Erythroblast (primary cell): ENCODE measurements around the gene SATB2.

Experiments used
- GATA1 ChIP-seq: IDR thresholded peaks from 2 replicates; pipeline ENCODE4 v1.6.1; 2011; ENCODE audit warnings: low read depth, mild to moderate bottlenecking, control low read depth, low read length, moderate library complexity
- POLR2A ChIP-seq: IDR thresholded peaks from 2 replicates; pipeline ENCODE4 v1.6.1; 2011; ENCODE audit warnings: mild to moderate bottlenecking, low read length

DNA sequence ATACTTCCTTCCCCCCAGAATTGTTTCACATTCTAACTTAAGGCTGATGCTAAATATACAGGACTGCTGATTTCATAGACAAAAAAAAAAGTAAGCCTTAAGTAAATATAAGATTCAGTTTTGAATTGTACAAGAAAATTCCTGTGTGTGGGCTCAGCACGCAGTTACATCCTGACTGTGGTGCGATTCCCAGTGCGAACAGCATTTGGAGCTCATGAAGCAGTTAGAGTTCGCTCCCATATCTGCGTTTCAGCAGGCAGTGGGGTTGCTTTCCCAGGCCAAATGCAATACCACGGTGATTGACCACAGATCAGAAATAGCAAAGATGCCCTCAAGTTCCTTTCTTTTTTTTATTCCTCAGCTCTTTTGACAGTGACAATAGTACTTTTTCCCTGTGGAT is 75.6 kb downstream of the SATB2 start:
- TF ChIP-seq POLR2A (no peak), GATA1 (no peak)
